Neural crest cell (in vitro differentiated cells): ENCODE results near the gene ZNF3. TPM values are rescaled to one million over a fixed set of nuclear protein-coding genes. Genes with fewer than 3 reads are reported as not detected.

Experiments used
- DNase-seq: peaks from one replicate; pipeline ENCODE4 v3.0.0; 2021; ENCODE audit warnings: low read depth, mixed read lengths, low spot score
- H3K27ac Mint-ChIP-seq: one replicate; pipeline ENCODE4 v1.8.0; 2021; ENCODE audit warnings: mild to moderate bottlenecking, mixed read lengths; ENCODE audit not compliant: unreplicated experiment
- H3K27me3 Mint-ChIP-seq: 2 replicates; pipeline ENCODE4 v1.8.0; 2021; ENCODE audit warnings: low read depth, mild to moderate bottlenecking, mixed read lengths
- H3K36me3 Mint-ChIP-seq: 2 replicates; pipeline ENCODE4 v1.8.0; 2021; ENCODE audit warnings: low read depth, mild to moderate bottlenecking, mixed read lengths
- H3K4me1 Mint-ChIP-seq: 2 replicates; pipeline ENCODE4 v1.8.0; 2021; ENCODE audit warnings: mixed read lengths
- H3K4me3 Mint-ChIP-seq: one replicate; pipeline ENCODE4 v1.8.0; 2021; ENCODE audit warnings: mild to moderate bottlenecking, mixed read lengths
- H3K9me3 Mint-ChIP-seq: 2 replicates; pipeline ENCODE4 v1.8.0; 2021; ENCODE audit warnings: mixed read lengths
- total RNA-seq: library from RNA; stranded (reverse); gene quantifications from 2 replicates; pipeline ENCODE4 v1.2.1, GENCODE V29; 2021
- TF ChIP-seq, protein P1 (sequence below): fragments of 200-600 bp; sonication (generic); conservative IDR thresholded peaks from 2 replicates; pipeline ENCODE4 v1.5.0; 2021; ENCODE audit warnings: antibody characterized with exemption, mild to moderate bottlenecking

Gene ZNF3
- total RNA-seq, 1 donor from 2014 or later, result 67.1 TPM

DNA sequence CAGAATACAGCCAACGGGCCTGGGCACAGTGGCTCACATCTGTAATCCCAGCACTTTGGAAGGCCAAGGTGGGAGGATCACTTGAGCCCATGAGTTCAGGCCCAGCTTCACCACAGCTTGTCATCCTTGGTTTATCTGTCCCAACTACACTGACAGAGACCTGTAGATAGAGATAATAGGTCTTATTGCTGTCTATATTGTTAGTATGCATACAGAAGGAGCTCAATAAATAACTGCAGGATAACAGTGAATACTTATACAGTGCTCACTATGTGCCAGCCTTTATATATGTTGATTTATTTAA is 39.2 kb upstream of the ZNF3 start:
- no peak for DNase-seq
- Mint-ChIP-seq H3K4me3 (peak overlapping the region; percentile 96), H3K27me3 (no peaks in the 10 kb centered on the region), H3K4me1 (peaks cover 39% of the 10 kb centered on the region), H3K9me3 (no peaks in the 10 kb centered on the region), H3K27ac (no peak overlapping the region), H3K36me3 (peaks cover 2% of the 10 kb centered on the region)
- TF ChIP-seq, protein P1, sequence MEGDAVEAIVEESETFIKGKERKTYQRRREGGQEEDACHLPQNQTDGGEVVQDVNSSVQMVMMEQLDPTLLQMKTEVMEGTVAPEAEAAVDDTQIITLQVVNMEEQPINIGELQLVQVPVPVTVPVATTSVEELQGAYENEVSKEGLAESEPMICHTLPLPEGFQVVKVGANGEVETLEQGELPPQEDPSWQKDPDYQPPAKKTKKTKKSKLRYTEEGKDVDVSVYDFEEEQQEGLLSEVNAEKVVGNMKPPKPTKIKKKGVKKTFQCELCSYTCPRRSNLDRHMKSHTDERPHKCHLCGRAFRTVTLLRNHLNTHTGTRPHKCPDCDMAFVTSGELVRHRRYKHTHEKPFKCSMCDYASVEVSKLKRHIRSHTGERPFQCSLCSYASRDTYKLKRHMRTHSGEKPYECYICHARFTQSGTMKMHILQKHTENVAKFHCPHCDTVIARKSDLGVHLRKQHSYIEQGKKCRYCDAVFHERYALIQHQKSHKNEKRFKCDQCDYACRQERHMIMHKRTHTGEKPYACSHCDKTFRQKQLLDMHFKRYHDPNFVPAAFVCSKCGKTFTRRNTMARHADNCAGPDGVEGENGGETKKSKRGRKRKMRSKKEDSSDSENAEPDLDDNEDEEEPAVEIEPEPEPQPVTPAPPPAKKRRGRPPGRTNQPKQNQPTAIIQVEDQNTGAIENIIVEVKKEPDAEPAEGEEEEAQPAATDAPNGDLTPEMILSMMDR, result no peak

DNA sequence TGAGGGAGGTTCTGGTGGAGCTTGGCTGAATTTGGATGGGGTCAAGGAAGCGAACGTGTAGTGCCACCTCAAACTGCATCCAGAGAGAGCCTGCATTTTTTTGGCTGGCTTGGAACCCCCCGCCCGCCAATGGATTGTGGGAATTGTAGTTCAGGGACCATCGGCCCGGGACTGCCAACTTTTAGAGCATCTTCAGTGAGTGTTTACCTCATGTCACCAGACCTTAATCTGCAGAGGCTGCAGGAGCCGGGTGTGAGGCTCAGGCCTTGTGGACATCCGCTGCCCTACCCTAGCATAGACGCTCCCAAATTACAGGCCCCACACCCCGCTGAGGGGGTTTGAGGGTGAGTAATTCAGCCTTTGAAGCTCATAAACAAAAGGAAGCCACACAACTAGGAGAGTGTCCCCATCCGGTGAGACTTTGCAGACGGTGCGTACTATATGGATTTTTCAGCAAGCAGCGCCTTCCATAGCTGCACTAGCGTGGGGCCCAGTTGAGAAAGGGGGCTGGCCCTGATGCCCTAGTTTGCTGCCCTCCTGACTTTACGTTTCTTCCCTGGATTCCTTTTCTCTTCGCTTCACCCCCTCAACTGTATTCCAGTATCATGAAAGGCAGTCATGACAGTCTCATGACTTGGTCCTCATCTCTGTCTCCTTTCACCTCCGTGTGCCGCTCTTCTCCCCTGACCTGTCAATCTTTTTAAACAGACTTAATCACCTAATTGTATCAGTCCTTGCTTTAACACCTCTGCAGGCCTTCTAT is 38.6 kb upstream of the ZNF3 start:
- TF ChIP-seq, protein P1, result no peak
- Mint-ChIP-seq H3K27ac (peak overlapping the region; percentile 100), H3K36me3 (peaks cover 2% of the 10 kb centered on the region), H3K9me3 (no peaks in the 10 kb centered on the region), H3K4me1 (peaks cover 39% of the 10 kb centered on the region), H3K4me3 (peak overlapping the region; percentile 96), H3K27me3 (no peaks in the 10 kb centered on the region)
- peak; percentile 59 for DNase-seq

DNA sequence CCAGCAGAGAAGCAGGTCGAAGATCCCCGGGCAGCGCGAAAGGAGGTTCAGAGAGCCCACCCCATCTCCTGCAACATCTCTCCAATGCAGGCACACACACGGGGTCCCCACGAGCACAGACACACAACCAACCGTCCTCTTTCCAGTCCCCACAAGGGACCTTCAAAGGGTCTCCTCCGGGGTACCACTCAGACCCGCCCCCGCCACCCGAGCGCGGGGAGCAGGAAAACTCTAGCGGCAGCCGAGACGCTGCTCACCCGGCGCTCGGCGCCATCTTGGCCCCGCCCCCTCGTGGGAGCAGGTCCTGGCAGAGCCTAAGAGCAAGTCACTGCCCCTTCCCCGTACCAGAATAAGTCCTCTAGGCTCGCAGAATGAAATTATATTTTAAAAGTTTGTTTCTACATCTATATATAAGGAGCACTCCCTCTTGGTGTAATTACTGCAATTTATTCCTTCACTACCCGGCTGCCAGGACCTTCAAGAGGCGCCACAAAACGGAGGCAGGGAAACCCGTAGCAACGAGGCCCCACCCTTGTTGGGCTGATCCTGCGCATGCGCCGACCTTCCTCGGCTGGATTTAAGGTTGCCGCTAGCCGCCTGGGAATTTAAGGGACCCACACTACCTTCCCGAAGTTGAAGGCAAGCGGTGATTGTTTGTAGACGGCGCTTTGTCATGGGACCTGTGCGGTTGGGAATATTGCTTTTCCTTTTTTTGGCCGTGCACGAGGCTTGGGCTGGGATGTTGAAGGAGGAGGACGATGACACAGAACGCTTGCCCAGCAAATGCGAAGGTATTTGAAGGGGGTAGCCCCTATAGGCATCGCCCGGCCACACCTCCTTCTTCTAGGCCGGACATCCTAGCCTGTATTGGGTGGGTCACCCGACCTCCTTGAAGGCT is 37.8 kb upstream of the ZNF3 start, which contains the start of the genes CNPY4 and TAF6:
TSS of gene CNPY4 (plus strand) at position 563 of the 898 bp plus-strand sequence. CDS start at position 674, 111 bp downstream.
TSS of gene TAF6 (minus strand) at position 287 of the 898 bp plus-strand sequence. CDS start 5,149 bp downstream, outside the sequence.
- H3K36me3 Mint-ChIP-seq, result peaks cover 2% of the 10 kb centered on the region
- DNase-seq, result peak; percentile 93
- TF ChIP-seq, protein P1, result peak; percentile 31
- H3K27ac Mint-ChIP-seq, result peak within 1 kb of the TSS; percentile 100
- peak within 1 kb of the TSS; percentile 96 for H3K4me3 Mint-ChIP-seq
- H3K27me3 Mint-ChIP-seq, result no peaks in the 10 kb centered on the region
- H3K4me1 Mint-ChIP-seq, result peaks cover 34% of the 10 kb centered on the region
- H3K9me3 Mint-ChIP-seq, result no peaks in the 10 kb centered on the region

DNA sequence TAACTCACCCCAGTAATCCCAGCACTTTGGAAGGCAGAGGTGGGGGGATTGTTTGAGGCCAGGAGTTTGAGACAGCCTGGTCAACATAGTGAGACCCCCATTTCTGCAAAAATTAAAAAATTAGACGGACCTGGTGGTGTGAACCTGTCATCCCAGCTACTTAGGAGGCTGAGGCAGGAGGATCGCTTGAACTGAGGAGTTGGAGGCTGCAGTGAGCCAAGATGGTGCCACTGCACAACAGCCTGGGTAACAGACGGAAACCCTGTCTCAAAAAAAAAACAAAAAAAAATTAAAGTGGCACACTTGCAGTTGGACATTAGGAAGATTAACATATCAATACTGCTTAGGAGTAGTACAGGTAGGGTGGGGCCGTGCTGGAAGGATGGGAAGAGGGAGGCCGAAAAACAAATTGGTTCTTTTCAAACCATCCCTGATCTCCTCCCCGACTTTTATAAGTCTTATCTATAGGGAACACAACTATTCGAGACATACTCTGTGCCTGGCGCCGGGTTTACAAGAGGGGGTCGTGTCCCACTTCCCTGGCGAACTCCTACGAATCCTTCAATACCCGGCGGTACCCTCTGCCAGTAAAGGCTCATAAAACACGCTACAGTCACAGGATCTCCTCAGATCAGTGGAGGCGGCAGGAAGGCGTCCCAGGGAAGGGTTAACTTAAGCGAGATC is 37.0 kb upstream of the ZNF3 start:
- TF ChIP-seq, protein P1, result no peak
- Mint-ChIP-seq H3K27ac (peak overlapping the region; percentile 100), H3K36me3 (peaks cover 2% of the 10 kb centered on the region)

GRCh38 chr7:100115026-100115425 is 33.5 kb upstream of the ZNF3 start:
- Mint-ChIP-seq H3K27me3 (no peaks in the 10 kb centered on the region), H3K4me1 (peaks cover 17% of the 10 kb centered on the region), H3K9me3 (no peaks in the 10 kb centered on the region), H3K36me3 (peaks cover 5% of the 10 kb centered on the region), H3K4me3 (no peak overlapping the region), H3K27ac (no peak overlapping the region)
- TF ChIP-seq, protein P1, result no peak
- DNase-seq, result no peak

More for the DNA sequence above, 37.0 kb upstream of the ZNF3 start:
- H3K4me1 Mint-ChIP-seq, result peaks cover 34% of the 10 kb centered on the region
- H3K4me3 Mint-ChIP-seq, result peak overlapping the region; percentile 96
- DNase-seq, result no peak
- no peaks in the 10 kb centered on the region for H3K27me3 Mint-ChIP-seq
- no peaks in the 10 kb centered on the region for H3K9me3 Mint-ChIP-seq
